DLD1 (cell line): ENCODE data around the gene ACP4.
"Not testable (repeated sequence)": the region's sequence is repeated elsewhere in the genome, so short reads cannot be mapped to it uniquely, and the experiment has no call there.

Experiments used
- in situ Hi-C: cut with HindIII; loops from 2 replicates; pipeline ENCODE4 v1.10.0; 2017; ENCODE audit warnings: low sequenced_read_pairs

ACP4 gene

DNA sequence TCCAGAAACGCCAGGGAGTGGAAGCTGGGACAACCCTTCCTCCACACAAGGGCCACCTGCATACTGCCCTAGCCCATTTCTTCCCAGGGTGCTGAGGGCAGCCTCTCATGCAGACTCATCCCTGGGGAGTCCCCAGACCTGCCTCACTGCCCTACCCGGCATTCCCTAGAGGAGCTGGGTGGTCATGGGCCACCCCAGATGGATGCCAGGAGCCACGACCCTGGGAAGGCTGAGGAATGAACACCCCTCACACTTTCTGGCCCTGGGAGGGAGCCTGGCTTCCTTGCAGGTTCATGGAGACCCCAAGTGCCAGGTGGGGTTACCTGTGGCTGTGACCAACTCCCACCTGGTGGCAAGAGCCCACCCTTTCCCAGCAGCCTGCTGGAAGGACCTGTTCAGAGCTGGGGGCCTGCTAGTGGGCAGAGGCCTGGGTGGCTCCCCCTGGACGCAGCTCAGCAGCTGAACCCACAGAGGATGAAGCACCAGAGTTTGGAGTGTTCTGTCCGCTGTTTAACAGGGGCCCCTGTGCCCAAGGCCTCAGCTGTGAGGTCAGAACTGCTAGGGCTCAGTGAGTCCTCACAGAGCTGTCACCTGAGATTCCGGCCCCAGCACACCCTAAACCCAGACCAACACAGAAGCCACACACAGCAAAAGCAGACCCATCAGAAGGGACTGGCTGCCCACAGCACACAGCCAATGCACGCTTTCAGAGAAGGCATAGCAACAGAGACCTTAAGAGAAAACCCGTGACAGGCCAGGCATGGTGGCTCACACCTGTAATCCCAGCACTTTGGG, 6.6 kb downstream of the ACP4 start:
- in situ Hi-C loops, result no loop called here

DNA sequence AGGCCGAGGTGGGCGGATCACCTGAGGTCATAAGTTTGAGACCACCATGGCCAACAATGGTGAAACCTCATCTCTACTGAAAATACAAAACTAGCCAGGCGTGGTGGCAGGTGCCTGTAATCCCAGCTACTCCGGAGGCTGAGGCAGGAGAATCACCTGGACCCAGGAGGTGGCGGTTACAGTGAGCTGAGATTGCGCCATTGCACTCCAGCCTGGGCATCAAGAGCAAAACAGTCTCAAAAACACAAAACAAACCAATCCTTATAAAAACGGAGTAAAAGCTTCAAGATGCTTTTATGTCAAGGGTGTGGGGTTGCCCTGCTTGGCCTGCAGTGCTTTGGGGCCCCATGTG, 7.2 kb downstream of the ACP4 start:
- in situ Hi-C loops, result no loop called here

DNA sequence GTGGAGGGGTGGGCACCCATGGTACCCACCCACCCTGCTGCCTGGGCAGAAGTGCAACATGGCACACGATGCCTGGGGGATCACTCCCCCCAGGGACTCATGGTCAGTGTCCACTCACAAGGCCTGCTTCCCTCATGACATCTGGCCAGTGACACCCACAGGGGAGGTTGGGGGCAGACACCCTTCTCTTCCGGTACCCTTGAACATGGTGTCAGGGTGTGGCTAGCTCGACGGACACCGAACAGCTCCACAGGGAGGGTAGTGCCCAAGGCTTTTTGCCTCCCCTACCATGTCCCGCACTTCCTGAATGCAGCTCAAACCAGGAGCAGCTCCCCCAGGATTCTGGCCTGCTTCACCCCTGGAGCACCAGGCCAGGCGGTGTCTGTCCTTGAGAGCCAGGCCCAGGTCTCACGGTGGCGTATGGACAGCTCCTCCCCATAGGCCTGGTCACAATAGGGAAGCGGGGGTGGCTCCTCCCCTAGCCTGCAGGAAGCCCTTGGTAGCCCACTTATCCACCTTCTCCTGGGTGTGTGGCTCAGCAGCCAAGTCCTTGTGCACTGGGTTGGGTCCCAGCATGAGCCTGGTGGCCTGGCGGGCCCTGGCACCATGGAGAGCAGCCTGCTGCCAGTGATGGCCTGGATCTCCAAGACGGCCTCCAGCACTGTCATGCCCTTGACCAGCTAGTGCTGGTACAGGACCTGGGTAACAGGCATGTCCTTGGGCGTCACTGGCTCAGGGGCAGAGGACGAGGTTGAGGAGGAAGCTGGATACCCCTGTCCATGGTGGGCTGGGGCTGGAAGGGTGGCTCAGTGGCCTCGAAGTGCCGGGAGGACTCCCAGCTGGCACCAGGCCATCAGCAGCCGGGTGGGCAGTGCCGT, 7.8 kb downstream of the ACP4 start:
- in situ Hi-C loops, result no loop called here

DNA sequence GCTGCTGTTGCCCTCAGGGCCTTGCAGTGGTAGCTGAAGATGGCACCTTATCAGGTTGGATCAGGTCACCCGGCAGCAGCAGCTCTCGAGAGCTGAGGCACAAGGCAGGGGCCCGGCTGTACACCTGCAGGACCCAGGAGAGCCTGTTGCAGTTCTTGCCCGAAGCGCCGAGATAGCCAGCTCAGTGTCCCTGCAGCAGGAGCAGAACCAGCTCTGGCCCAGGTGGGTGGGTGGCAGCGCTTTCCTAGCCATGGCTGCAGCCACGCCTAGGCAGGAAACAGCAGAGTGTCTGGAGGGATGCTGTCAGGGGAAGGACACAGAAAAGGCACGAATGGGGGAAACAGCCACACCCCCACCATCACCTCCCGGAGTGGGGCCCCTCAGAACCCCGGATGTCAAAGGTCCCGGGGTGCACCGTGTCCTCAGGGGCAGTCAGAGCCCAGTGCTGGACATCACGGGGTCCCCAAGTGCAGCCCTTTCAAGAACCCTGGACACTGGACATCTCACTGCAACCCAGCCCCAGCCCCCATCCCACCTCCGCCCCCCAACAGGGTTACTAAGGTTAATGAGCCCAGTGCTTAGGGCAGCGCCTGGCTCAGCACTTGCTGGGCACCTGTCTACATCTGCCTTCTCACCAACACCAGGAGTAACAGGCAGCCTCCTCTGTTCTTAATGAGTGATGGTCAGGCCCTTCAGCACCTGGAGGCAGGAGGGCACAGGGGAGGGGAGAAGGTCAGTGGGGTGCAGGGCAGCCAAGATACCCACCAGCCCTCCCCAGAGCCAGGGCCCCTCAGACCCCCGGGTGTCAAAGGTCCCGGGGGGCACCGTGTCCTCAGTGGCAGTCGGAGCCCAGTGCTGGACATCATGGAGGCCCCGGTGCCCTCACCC, 8.7 kb downstream of the ACP4 start:
- in situ Hi-C loops, result no loop called here

DNA sequence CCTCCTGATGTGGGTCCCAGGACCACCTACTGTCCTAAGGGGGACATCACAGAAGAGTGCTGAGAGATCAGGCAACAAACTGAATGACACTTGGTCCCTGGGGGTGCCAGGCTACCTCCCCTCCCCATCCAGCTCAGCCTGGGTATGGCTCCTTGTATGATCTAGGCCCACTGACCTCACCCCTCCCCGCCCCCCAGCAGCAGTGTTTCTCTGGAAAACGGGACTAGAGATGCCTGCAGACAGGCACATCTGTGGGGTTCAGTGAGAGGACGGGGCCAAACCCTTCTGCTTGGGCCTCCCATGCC, 9.3 kb downstream of the ACP4 start:
- in situ Hi-C loops, result no loop called here

- in situ Hi-C loops, result no loop called here
These were observed 10.9 kb downstream of the ACP4 start for GRCh38 chr19:50801107-50801506.

GRCh38 chr19:50803633-50804419, 13.6 kb downstream of the ACP4 start:
- in situ Hi-C loops, result no loop called here

DNA sequence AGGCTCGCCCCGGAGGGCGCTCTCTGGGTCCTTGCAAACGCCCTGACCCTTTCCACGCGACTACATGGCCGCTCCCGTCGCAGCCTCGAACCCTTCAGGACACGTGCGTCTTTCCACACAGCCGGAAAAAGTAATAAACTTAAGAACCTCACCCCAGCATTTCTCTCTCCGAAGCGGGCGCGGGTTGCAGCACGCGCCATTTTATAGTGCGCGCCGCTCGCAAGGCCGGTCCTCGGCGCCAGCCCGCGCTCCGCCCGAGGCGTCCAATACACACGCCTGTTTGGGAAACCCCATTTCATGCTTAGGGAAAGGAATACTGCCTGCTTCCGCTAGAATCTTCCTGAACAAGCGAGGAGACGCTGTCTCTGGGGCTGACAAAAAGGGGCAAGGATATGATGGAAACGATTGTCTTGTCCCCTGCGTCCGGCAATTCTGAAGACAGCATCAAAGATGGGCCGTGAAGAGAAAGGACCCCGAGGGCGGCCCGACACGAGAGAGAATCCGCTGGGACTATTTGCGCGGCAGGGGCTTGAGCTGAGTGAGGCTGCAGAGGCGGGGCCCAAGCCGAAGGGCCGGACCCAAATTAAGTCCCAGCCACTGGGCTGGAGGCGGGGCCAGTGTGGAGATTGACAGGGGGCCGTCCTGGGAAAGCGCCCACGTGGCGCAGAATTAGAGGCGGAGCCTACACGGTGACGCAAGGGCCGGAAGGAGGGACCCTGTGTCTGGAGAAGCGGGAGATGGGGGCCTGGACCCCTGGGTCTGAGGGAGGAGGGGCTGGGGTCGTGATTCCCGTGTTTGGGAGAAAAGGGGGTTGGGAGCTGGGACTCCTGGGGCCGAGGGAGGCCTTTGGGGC, 14.4 kb downstream of the ACP4 start:
- in situ Hi-C loops, result no loop called here

GRCh38 chr19:50808856-50809255, 18.6 kb downstream of the ACP4 start:
- in situ Hi-C loops, result no loop called here

DNA sequence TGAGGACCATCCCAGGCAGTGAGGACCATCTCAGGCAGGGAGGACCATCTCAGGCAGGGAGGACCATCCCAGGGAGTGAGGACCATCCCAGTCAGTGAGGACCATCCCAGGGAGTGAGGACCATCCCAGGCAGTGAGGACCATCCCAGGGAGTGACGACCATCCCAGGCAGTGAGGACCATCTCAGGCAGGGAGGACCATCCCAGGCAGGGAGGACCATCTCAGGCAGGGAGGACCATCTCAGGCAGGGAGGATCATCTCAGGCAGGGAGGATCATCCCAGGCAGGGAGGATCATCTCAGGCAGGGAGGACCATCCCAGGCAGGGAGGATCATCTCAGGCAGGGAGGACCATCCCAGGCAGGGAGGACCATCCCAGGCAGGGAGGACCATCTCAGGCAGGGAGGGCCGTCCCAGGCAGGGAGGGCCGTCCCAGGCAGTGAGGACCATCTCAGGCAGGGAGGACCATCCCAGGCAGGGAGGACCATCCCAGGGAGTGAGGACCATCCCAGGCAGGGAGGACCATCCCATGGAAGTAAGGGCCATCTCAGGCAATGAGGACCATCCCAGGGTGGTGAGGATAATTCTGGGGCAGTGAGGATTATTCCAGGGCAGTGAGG, 21.5 kb downstream of the ACP4 start:
- in situ Hi-C loops, result not testable (repeated sequence)

- in situ Hi-C loops, result no loop called here
These were observed 22.3 kb downstream of the ACP4 start for GRCh38 chr19:50812474-50812873.

GRCh38 chr19:50814883-50815282, 24.7 kb downstream of the ACP4 start:
- in situ Hi-C loops, result no loop called here

- in situ Hi-C loops, result no loop called here
These were observed 25.2 kb downstream of the ACP4 start for GRCh38 chr19:50815439-50815838.

DNA sequence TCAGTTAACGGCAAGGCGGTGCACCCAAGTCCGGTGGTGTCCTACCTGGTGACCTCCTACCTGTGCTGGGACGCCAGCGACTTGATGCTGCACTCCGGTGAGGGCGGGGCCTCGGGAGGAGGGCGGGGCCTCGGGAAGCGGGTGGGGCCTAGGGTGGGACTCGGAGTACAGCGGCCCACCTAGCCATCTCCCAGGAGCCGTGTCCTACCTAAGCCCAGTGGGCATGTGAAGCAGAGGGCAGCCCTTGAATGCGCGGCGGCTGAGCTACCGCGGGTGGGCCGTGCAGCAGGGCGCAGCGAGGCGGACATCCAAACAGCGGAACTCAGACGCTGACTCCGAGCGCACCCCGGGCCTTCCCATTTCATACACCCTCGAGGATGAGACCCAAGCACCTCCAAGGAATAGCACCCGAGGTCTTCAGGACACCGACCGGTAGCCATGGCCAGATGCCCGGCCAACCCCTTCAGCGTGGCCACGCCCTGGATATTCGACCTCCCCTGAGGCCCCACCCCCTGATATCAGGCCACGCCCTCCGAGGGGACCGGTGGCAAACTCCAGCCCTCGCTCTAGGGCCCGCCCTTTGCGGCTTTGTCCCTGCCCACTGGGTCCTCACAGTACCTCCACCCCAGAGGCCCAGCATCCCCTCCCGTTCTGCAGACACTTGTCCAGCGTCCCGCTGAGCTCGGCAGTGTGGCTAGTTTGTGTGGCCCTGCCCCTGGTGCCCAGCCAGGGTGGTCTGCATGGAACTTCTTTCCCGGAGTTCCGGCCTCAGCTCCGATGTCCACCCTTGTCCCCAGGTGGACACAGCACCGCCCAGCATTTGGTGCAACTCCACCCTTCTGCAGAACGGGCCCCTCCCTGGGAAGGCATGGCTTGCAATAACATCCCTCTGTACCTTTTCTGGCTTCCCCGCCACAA, 28.0 kb downstream of the ACP4 start:
- in situ Hi-C loops, result no loop called here

GRCh38 chr19:50818859-50819472, 28.8 kb downstream of the ACP4 start:
- in situ Hi-C loops, result no loop called here

DNA sequence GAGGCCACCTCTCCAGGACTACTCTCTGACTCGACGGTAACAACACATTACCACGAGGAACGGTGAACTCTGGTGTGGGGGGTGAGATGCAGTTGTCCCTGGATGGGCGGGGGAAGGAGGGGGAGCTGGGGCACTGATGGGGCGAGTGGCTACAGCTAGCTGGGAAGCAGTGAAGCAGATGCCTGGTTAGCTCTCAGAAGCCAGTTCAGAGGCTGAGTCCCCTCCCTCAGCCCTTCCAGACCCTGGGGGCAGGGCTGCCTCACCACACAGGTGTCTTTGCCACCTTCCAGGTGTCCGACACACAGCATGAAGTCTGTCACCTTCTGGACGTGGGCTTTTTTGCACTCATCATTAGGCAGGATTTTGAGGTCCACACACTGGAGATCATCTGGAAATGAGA, 29.4 kb downstream of the ACP4 start:
- in situ Hi-C loops, result no loop called here

DNA sequence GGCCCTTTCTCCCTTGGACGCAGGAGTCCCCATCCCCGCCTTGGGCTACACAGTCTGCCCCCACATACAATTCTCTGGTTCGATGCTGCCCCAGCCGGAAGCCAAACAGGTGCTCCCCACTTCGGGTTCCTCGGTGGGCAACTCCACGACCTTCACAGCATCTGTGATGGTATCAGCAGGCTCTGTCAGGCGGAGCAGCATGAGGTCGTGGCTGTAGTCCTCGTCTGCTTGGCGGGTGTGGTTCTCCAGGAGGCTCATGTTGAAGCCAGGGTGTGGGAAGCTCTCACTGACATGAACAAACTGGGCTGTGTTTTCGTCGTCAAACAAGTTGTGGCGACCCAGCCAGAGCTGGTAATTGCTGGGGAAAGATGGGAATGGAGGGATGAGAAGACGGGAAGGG, 29.9 kb downstream of the ACP4 start:
- in situ Hi-C loops, result no loop called here
